HCT116 (cell line): Measurements from ENCODE around the gene PLAU. TPM values are rescaled to one million over a fixed set of nuclear protein-coding genes. Genes with fewer than 3 reads are reported as not detected.
A peak's percentile ranks its signal among the peaks of the same experiment; 100 is the strongest.

ENCODE experiments used
- ATAC-seq: fragments of 200-7000 bp; cut with Tn5 transposase; 2 replicates; pipeline ENCODE4 v1.9.1; 2020; ENCODE audit warnings: mild to moderate bottlenecking, moderate library complexity
- BruUV-seq: library from RNA; stranded (reverse); fragments of 400-500 nt; replicated peaks from 2 replicates; lab custom pipeline; 2021; lab: Mats Ljungman, UMichigan
- CTCF ChIA-PET: fragments of 300-600 bp; sonication (Branson Sonifier 250); formaldehyde crosslinking; loops from one replicate; lab custom pipeline; 2021; ENCODE audit warnings: antibody characterized with exemption; lab: Charles Lee
- POLR2A ChIA-PET: fragments of 300-600, 350-600 bp; sonication (Branson Sonifier 250); formaldehyde crosslinking; loops from one replicate; lab custom pipeline; 2021; ENCODE audit warnings: antibody characterized with exemption; lab: Charles Lee
- RAD21 ChIA-PET, 2 experiments: fragments of 300-600 bp; sonication (Branson Sonifier 250); formaldehyde crosslinking; loops; one replicate each; lab custom pipeline; 2023; ENCODE audit warnings: low total read pairs in 2 of 2; ENCODE audit not compliant: uncharacterized antibody in 2 of 2, unreplicated experiment in 2 of 2, low non-redundant PET in 1 of 2; lab: Charles Lee
- DNase-seq: peaks from one replicate; pipeline ENCODE4 v3.0.0-alpha.2; 2010; ENCODE audit warnings: low read depth, low spot score
- H2AFZ ChIP-seq: fragments of 200-600 bp; shearing (Covaris generic), sonication (generic); 2 replicates; pipeline ENCODE4 v1.6.1; 2017; ENCODE audit warnings: low read depth, mixed run types, mixed read lengths, antibody characterized with exemption, low read length; ENCODE audit not compliant: poor library complexity, severe bottlenecking
- H3K27ac ChIP-seq: 2 replicates; pipeline ENCODE4 v1.5.1; 2012; ENCODE audit warnings: low read depth, low read length
- H3K27me3 ChIP-seq: fragments of 200-600 bp; sonication (generic); 2 replicates; pipeline ENCODE4 v1.6.1; 2016; ENCODE audit warnings: mixed run types, low read length, mixed read lengths; ENCODE audit not compliant: insufficient read depth
- H3K36me3 ChIP-seq, 2 experiments: fragments of 200-500 bp in 1 of 2; fragments of 200-600 bp in 1 of 2; sonication (Bioruptor generic) in 1 of 2; sonication (generic) in 1 of 2; 2 replicates each; pipeline versions ENCODE4 v1.5.1 to v1.6.1; 2014 to 2016; ENCODE audit warnings: low read length in 2 of 2, inconsistent platforms in 1 of 2, mixed read lengths in 1 of 2, mixed run types in 1 of 2; ENCODE audit not compliant: insufficient read depth in 2 of 2, control insufficient read depth in 1 of 2
- H3K4me1 ChIP-seq, 2 experiments: fragments of 200-600 bp in 1 of 2; sonication (generic) in 1 of 2; 2 replicates each; pipeline versions ENCODE4 v1.5.1 to v1.6.1; 2012 to 2017; ENCODE audit warnings: low read length in 2 of 2, inconsistent platforms in 1 of 2, mild to moderate bottlenecking in 1 of 2, mixed read lengths in 1 of 2, mixed run types in 1 of 2, moderate library complexity in 1 of 2; ENCODE audit not compliant: insufficient read depth in 2 of 2, control insufficient read depth in 1 of 2
- H3K4me2 ChIP-seq: fragments of 200-600 bp; sonication (generic); 2 replicates; pipeline ENCODE4 v1.6.1; 2017; ENCODE audit warnings: mixed run types, low read length, mixed read lengths
- H3K4me3 ChIP-seq, 2 experiments: fragments of 200-600 bp in 1 of 2; sonication (generic) in 1 of 2; replicated peaks in 1 of 2; 2 replicates each; pipeline ENCODE4 v1.5.1; 2011 to 2016; ENCODE audit warnings: low read length in 2 of 2, control low read depth in 1 of 2, low read depth in 1 of 2, mild to moderate bottlenecking in 1 of 2, mixed read lengths in 1 of 2, mixed run types in 1 of 2
- H3K79me2 ChIP-seq: fragments of 200-600 bp; sonication (generic); 2 replicates; pipeline ENCODE4 v1.6.1; 2017; ENCODE audit warnings: mild to moderate bottlenecking, mixed run types, low read length, moderate library complexity, mixed read lengths; ENCODE audit not compliant: insufficient read depth
- H3K9ac ChIP-seq: fragments of 200-600 bp; sonication (generic); 2 replicates; pipeline ENCODE4 v1.6.1; 2016; ENCODE audit warnings: low read length, mixed read lengths
- H3K9me2 ChIP-seq: fragments of 200-600 bp; sonication (generic), shearing (Covaris generic); 2 replicates; pipeline ENCODE4 v1.6.1; 2017; ENCODE audit warnings: mixed run types, mild to moderate bottlenecking, moderate library complexity; ENCODE audit not compliant: insufficient read depth
- H3K9me3 ChIP-seq, 2 experiments: fragments of 200-500 bp in 1 of 2; fragments of 200-600 bp in 1 of 2; sonication (Bioruptor generic) in 1 of 2; sonication (generic) in 1 of 2; 2 replicates each; pipeline ENCODE4 v1.6.1; 2014 to 2017; ENCODE audit warnings: low read length in 2 of 2, mixed read lengths in 2 of 2, inconsistent platforms in 1 of 2, low read depth in 1 of 2, mild to moderate bottlenecking in 1 of 2, mixed run types in 1 of 2, moderate library complexity in 1 of 2; ENCODE audit not compliant: control insufficient read depth in 1 of 2, insufficient read depth in 1 of 2
- H4K20me1 ChIP-seq: fragments of 200-600 bp; sonication (generic), shearing (Covaris generic); 2 replicates; pipeline ENCODE4 v1.6.1; 2017; ENCODE audit warnings: mixed run types, mild to moderate bottlenecking, moderate library complexity; ENCODE audit not compliant: insufficient read depth
- CBX3 ChIP-seq: IDR thresholded peaks from 2 replicates; pipeline ENCODE4 v1.6.1; 2012; ENCODE audit warnings: low read depth
- ELF1 ChIP-seq: IDR thresholded peaks from 2 replicates; pipeline ENCODE4 v1.6.1; 2012; ENCODE audit warnings: low read depth, borderline replicate concordance
- EZH2phosphoT487 ChIP-seq: fragments of 200-600 bp; IDR thresholded peaks from 2 replicates; pipeline ENCODE4 v1.6.1; 2018; ENCODE audit warnings: antibody characterized with exemption, borderline replicate concordance
- FOSL1 ChIP-seq: IDR thresholded peaks from 2 replicates; pipeline ENCODE4 v1.6.1; 2012; ENCODE audit warnings: low read depth
- JUND ChIP-seq: IDR thresholded peaks from 2 replicates; pipeline ENCODE4 v1.6.1; 2012
- MAX ChIP-seq: IDR thresholded peaks from 2 replicates; pipeline ENCODE4 v1.6.1; 2012
- REST ChIP-seq: IDR thresholded peaks from 2 replicates; pipeline ENCODE4 v1.6.1; 2012; ENCODE audit warnings: low read depth
- SIN3A ChIP-seq: IDR thresholded peaks from 2 replicates; pipeline ENCODE4 v1.6.1; 2012; ENCODE audit warnings: low read depth
- SP1 ChIP-seq: IDR thresholded peaks from 2 replicates; pipeline ENCODE4 v1.6.1; 2012; ENCODE audit warnings: low read depth
- YY1 ChIP-seq: IDR thresholded peaks from 2 replicates; pipeline ENCODE4 v1.6.1; 2011; ENCODE audit warnings: low read length, low read depth, moderate library complexity, mild to moderate bottlenecking; ENCODE audit not compliant: insufficient replicate concordance; ENCODE audit errors: extremely low read depth
- intact Hi-C: fragments of 100-400 bp; cut with micrococcal nuclease; formaldehyde crosslinking; loops from 2 replicates; pipeline ENCODE4 v1.10.0; 2022
- total RNA-seq: library from RNA; stranded (reverse); gene quantifications from one replicate; pipeline ENCODE4 v1.2.1, GENCODE V29; 2021; ENCODE audit not compliant: unreplicated experiment
- TF ChIP-seq, protein P1 (sequence below): IDR thresholded peaks from 2 replicates; pipeline ENCODE4 v1.6.1; 2012
- TF ChIP-seq, protein P2 (sequence below), 3 experiments: fragments of 200-600 bp in 1 of 3; sonication (generic) in 1 of 3; IDR thresholded peaks in 2 of 3; conservative IDR thresholded peaks in 1 of 3; 2 replicates each; pipeline ENCODE4 v1.5.1; 2012 to 2017; ENCODE audit warnings: low read depth in 2 of 3, low read length in 2 of 3, antibody characterized with exemption in 1 of 3, borderline replicate concordance in 1 of 3, control low read depth in 1 of 3, mild to moderate bottlenecking in 1 of 3, mixed read lengths in 1 of 3, mixed run types in 1 of 3, moderate library complexity in 1 of 3; ENCODE audit not compliant: insufficient read depth in 1 of 3

PLAU gene
- total RNA-seq, 1 experiment from 2014 or later, result 60.3 TPM

GRCh38 chr10:73873142-73873837, 37.6 kb upstream of the PLAU start:
- BruUV-seq, result no TSS peak

More at GRCh38 chr10:73873142-73873837, 37.6 kb upstream of the PLAU start:
- H3K9me2 ChIP-seq, result no peaks in the 10 kb centered on the region
- ATAC-seq, result no peak
- ChIA-PET RAD21 (no interaction called here), POLR2A (no interaction called here), CTCF (no interaction called here)
- H3K4me3 ChIP-seq, result peak overlapping the region; percentile 58 to 64
- H3K27me3 ChIP-seq, result no peaks in the 10 kb centered on the region
- no peaks in the 10 kb centered on the region for H3K9me3 ChIP-seq
- H3K4me1 ChIP-seq, result peaks cover 28 to 43% of the 10 kb centered on the region in 2 experiments
- TF ChIP-seq SIN3A (no peak), CBX3 (no peak), JUND (no peak), SP1 (no peak), REST (no peak), FOSL1 (no peak), EZH2phosphoT487 (no peak), ELF1 (no peak), MAX (no peak), YY1 (no peak)
- TF ChIP-seq, protein P1, sequence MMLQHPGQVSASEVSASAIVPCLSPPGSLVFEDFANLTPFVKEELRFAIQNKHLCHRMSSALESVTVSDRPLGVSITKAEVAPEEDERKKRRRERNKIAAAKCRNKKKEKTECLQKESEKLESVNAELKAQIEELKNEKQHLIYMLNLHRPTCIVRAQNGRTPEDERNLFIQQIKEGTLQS, result no peak
- TF ChIP-seq, protein P2, sequence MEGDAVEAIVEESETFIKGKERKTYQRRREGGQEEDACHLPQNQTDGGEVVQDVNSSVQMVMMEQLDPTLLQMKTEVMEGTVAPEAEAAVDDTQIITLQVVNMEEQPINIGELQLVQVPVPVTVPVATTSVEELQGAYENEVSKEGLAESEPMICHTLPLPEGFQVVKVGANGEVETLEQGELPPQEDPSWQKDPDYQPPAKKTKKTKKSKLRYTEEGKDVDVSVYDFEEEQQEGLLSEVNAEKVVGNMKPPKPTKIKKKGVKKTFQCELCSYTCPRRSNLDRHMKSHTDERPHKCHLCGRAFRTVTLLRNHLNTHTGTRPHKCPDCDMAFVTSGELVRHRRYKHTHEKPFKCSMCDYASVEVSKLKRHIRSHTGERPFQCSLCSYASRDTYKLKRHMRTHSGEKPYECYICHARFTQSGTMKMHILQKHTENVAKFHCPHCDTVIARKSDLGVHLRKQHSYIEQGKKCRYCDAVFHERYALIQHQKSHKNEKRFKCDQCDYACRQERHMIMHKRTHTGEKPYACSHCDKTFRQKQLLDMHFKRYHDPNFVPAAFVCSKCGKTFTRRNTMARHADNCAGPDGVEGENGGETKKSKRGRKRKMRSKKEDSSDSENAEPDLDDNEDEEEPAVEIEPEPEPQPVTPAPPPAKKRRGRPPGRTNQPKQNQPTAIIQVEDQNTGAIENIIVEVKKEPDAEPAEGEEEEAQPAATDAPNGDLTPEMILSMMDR (IDR thresholded peaks at IDR 0.05 in 2 of 3, conservative IDR thresholded peaks at IDR 0.05 in 1 of 3; ENCODE audit: borderline replicate concordance in 1 of 3, insufficient read depth in 1 of 3, low read depth in 2 of 3, low read length in 2 of 3), result no peak
- no peak for DNase-seq
- no peak overlapping the region for H3K27ac ChIP-seq
- H3K4me2 ChIP-seq, result peak overlapping the region; percentile 77
- intact Hi-C loops, result no loop called here
- peak overlapping the region; percentile 38; the same call in 1 of the 2 replicates for H3K9ac ChIP-seq
- peaks cover 47% of the 10 kb centered on the region for H3K79me2 ChIP-seq
- H3K36me3 ChIP-seq, result peaks cover 7 to 17% of the 10 kb centered on the region in 2 experiments; a peak in 3 of 4 replicates
- H2AFZ ChIP-seq, result no peak overlapping the region
- H4K20me1 ChIP-seq, result no peaks in the 10 kb centered on the region
